HG03565 (cell line): ENCODE results near the gene TSEN34.
"Not testable (repeated sequence)": the region's sequence is repeated elsewhere in the genome, so short reads cannot be mapped to it uniquely, and the experiment has no call there.

Experiments
- ATAC-seq: cut with Tn5 transposase; IDR thresholded peaks from one replicate; pipeline ENCODE4 v1.9.1; 2021; ENCODE audit warnings: mild to moderate bottlenecking, moderate library complexity; ENCODE audit not compliant: unreplicated experiment

TSEN34 gene

GRCh38 chr19:54231077-54231931 is 40.2 kb downstream of the TSEN34 start:
- ATAC-seq, result peak; percentile 37

DNA sequence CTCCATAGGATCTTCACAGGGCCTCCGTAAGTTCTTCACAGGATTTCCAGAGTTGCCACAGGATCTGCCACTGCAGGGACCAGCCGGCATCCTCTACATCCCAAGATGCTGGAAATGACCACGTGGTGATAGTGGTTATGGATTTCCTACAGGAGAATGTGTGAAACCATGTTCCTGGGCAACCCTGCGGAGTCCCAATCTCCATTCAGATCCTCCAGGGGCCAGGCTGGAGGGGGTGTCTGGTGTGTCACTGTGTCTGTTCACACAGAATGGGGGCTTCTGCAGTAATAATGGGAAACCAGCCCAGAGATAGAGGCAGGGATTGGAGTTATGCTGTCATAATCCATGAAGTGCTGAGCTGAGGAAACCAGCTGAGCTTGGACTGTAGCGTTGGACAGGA is 42.8 kb downstream of the TSEN34 start:
- no peak for ATAC-seq

DNA sequence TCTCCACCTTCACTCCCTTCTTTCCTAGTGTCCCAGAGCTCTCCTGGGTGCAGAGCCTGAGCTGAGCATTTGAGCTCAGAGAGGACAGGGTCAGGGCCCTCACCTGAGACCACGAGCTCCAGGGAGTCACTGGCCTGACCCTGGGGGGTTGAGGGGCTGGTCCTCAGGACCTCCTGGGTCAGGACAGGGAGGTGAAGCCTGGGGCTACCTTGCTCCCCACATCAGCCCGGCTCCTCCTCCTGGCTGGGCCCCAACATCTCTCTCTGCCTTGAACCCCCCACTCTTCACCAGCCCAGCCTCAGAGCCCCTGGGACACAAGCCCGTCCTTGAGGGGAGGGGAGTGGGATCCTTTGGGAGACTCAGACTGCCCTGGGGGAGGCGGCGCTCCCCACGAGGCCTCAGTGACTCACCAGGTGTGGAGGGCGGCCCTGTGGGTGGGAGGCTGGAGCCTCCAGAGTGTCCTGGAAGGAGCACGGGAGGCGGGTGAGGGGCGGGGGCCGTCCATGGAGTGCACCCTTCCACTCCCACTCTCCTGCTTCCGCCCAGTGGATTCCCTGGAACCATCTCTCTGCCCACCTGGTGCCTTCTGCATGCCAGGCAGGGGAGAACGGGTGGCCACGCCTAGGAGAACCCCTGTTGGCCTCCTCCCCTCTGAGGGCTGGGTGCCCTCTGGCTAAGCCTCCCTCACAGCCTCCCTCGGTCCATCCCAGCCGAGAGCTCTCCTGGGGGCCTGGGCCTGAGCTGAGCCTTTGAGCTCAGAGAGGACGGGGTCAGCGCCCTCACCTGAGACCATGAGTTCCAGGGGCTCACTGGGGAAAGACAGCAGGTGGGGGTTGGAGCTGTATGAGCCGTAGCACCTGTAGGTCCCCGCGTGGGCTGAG is 48.6 kb downstream of the TSEN34 start:
- ATAC-seq, result not testable (repeated sequence)

DNA sequence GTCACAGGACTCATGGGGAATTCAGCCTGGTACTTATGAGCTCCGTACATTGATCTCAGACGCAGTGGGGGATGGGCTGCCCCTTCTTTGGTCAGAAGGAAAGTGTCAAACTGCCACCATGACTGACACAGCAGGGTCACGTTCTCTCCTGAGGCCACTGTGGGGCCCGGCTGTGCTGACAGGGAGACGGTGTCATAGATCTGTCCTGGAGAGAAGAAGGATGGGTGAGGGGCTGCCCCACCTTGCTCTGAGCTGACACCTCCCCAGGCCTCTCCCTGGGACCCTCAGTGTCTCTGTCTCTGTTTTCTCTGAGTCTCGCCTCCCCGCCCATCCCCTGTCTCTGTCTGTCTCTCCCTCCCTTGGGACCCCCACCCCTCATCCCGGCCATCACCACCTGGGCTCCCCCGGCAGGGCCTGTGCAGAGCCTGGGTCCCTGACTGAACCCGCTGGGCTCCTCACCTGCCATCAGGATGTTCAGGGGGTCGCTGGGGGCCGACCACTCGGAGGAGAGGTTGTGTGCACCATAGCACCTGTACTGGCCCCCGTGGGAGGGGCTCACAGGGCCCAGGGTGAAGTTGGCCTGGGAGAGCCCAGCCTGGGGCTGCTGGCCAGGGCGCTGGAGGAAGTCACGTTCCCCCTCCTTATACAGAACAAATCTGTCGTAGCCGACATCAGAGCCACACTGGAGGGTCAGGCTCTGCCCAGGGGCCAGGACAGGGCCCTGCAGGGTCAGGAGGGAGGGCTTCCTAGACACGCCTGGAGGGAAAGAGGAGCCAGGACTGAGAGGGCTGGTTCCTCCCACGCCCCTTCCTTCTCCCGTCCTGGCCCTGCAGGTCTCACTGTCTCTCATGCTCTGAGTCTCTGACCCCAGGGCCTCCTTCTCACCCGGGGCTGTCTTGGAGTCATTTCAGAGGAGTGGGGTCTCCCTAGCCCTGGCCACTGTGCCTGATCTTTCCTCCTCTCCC is 49.5 kb downstream of the TSEN34 start:
- not testable (repeated sequence) for ATAC-seq

DNA sequence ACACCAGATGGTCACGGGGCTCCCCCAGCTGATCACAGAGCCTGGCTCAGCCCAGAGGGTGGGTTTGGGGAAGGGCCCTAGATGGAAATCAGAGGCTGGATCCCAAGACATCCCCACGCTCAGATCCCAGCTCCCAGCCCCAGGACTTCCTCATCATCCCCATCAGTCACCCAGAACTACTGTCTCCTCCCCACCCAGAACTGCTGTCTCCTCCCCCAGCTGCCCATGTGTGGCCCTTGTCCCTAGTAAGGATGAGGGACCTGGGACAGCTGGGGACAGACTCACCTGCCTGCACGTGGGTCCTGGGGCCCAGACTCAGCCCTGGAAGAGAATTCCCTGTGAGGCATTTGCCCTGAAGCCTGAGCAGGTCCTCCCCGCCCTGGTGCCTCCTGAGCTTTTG is 51.1 kb downstream of the TSEN34 start:
- ATAC-seq, result not testable (repeated sequence)

- not testable (repeated sequence) for ATAC-seq
These were observed 51.5 kb downstream of the TSEN34 start, which contains the start of gene LILRA6 for GRCh38 chr19:54242646-54243045. LILRA6 (minus strand) TSS chr19:54242790.

DNA sequence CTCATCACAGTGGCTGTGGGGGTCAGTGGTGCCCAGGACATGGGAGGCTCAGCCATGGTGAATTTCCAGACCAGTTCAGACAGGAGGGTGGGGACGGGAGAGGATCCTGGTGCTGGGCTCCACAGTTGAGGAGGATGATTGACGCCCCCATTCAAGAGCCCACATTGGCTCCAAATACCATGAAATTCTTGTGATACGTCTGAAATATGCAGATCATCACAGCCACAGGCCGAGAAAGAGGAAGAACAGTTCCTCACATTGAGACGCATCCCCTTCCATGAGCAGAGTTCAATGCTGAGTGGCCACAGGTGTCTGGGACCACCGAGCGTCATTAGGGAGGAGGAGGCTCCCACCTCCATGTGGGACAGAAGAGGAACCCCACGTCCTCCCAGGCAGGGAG is 52.7 kb downstream of the TSEN34 start:
- not testable (repeated sequence) for ATAC-seq
